CD1c-positive myeloid dendritic cell (primary cell): Measurements from ENCODE around the gene ANXA7.

Experiments
- DNase-seq: peaks from one replicate; pipeline ENCODE4 v3.0.0-alpha.2; 2016; ENCODE audit errors: extremely low spot score

The ANXA7 gene

DNA sequence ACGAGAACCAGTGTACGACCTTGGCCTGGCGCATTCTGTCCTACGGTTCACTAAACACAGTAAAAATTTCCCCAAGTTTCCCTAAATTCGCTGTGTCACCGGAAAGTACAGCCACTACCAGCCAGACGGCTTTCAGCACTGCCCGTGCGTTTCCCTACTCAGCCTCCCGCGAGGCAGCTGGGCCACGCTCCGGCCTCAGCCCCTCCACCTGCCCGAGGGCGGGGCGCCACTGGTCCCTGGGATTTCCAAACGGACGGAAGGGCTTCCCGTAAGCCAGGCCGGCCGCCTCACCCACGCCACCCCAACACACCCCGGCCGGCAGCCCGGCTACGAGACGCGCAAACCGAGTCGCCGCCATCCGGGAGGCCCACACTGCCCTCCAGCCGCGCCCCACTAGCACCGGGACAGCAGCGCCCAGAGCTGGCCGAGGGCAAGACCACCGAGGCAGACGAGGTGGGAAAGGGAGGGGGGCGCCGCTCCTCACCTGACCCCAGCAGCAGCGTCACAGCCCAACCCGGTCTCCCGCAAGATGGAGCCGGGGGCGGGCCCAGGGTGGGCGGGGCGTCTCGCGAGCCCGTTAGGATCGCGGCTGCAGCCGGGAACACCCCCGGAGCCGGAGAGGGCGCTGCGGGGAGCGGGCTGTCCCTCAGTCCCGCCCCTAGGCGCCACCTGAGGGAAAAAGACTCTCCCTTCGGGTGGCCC lies at the start of gene ANXA7:
Gene ANXA7, minus strand, starts transcription at position 531 of the 702 bp plus-strand sequence. CDS start 13,202 bp downstream, outside the sequence.
- peak; percentile 96 for DNase-seq

- DNase-seq = no peak
These were observed 47.0 kb upstream of the ANXA7 start for GRCh38 chr10:73460897-73461296.

DNA sequence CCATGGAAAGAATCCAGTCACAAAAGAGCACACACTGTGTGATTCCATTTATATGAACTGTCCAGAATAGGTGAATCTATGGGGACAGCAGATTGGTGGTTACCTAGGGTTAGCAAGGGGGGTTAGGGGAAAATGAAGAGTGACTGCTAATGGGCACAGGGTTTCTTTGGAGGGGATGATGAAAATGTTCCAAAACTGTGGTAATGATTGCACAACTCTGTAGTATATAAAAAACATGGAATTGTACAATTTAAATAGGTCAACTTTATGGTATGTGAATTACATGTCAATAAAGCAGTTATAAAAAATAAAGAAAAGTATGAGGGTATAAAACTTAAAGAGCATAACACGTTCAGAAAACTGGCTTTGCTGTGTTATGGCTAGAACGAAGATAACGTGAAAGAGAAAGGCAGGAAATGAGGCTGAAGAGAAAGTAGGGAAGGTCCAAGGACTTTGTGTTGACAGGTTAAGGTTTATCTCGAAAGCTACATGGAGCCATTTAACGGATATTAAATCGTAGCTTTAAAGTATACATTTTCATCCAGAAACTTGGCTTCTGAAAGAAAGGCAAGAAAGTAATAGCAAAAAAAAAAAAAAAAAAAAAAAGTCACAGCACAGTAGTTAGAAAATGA lies 45.9 kb upstream of the ANXA7 start:
- no peak for DNase-seq

GRCh38 chr10:73456187-73456890 lies 42.5 kb upstream of the ANXA7 start:
- no peak for DNase-seq

DNA sequence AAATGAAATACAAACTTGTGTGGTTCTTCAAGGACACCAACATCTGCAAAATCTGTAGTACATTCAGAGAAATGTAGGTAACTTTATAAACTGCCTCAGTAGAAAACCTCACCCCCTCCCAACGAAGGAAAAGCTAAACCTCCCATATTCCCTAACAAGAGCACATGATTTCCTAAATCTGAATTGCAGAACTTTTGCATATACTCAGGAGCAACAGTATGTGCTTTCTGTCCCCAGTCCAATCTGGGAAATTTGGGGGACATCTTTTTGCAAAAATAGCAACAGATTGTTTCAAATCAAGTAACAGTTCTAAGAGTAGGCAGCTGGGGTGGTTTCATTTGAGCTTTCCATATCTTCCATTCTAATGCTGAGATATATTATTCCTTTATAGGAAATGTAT lies 35.3 kb upstream of the ANXA7 start:
- DNase-seq = no peak

GRCh38 chr10:73448384-73448783 lies 34.5 kb upstream of the ANXA7 start:
- DNase-seq = no peak

- DNase-seq = no peak
These were observed 33.1 kb upstream of the ANXA7 start for GRCh38 chr10:73446926-73447325.

- DNase-seq = no peak
These were observed 30.6 kb upstream of the ANXA7 start for GRCh38 chr10:73444457-73444856.

DNA sequence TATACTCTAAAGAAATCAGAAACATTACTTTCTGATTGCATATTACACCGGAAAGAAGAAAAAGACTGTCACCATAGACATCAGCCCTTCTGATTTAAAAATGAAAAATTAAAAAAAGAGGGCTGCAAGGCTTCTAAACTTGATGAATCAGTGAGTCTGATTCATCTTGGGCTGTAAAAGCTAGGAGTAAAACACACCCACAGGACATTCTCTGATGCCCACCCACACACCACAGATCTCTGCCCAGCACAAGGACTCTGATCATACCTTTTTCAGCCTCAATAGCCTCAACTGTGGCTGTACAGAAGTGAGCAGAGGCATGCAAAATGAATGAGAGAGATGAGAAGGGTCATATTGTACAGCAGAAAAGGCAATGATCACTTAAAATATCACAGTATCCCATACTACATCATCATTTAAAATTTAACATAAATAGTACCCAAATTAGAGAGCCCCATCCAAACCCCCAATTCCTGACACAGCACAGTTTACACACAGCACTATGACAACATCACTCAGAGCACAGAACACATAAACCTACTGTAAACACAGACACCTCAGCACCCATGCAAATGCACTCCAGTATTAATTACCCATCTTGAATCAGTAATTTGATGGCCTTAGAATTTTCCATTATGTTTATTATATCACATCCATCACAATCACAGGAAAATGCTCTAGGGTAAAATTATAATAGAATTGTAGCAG lies 25.9 kb upstream of the ANXA7 start:
- no peak for DNase-seq

DNA sequence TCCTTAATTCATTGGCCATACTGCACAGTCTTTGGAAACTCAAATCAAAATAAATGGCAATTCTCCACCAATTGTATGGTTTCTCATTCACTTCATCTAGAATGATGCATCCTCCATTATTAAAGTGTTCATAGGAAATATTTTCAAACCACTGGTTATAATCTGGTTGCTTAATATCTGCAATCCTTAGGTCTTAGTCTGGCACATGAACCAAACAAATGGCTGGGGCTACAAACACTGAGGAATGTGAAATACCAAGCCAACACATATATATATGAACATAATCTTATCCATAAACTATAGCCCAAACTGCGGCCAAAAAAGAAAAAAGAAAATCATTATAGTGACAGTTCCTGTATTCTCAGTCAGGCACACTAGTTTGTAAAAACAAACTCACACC lies 25.2 kb upstream of the ANXA7 start:
- DNase-seq = no peak

- no peak for DNase-seq
These were observed 19.6 kb upstream of the ANXA7 start, which contains the start of gene MSS51 for GRCh38 chr10:73433538-73433867. MSS51 (minus strand) TSS chr10:73433561; CDS start chr10:73428284, 5,277 bp downstream.

- no peak for DNase-seq
These were observed 19.0 kb upstream of the ANXA7 start for GRCh38 chr10:73432646-73433537.

GRCh38 chr10:73426318-73426717 lies 12.5 kb upstream of the ANXA7 start:
- no peak for DNase-seq

GRCh38 chr10:73424478-73424877 lies 10.6 kb upstream of the ANXA7 start:
- no peak for DNase-seq

GRCh38 chr10:73423309-73423708 lies 9.5 kb upstream of the ANXA7 start:
- no peak for DNase-seq

DNA sequence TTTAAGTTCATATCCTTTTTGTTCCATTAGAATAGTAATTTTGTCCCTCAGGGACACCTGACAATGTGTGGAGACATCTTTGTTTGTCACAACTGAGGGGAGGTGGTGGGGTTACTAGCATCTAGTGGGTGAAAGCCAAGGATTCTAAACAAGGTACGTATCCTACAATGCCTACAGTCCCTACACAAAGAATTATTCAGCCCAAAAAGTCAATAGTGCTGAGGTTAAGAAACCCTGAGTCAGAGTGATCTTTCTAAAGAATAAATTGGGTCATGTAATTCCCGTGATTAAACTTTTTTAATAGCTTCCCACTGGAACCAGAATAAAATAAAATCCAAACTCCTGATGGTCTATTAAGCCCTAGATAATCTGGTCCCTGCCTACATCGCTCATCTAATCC lies 2.7 kb upstream of the ANXA7 start:
- DNase-seq = no peak

DNA sequence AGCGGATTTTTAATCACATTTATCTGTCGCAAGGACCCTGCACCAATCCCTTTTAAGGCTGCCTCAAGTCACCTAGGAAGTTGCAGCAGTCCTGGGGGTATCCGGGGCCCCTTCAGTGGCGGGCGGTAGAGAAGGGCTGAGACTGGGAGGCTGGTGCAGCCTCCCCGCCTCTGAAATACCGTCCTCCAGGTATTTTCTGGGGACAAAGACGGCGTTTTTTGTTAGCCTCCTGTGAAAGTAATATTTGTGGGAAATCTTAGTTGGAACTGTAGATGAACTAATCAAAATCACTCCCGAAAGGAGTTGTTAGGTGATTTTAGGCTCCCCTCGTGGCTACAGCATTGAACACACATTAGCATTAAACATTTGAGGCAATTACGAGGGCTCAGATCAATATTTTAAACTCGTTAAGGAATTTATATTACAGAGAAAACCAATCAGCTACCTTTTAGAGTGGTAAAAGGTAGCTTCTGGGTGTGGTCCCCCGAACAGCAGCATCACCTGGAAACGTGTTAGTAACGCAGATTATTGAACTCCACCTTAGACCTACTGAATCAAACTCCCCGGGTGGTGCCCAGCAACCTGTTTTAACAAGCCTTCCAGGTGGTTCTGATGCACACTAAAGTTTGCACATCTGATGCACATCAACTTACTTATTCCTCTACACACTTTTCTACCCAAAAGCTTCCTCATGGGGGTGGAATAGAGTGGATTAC lies 530 bp upstream of the ANXA7 start:
- DNase-seq = peak; percentile 7

GRCh38 chr10:73413108-73413527 lies 740 bp downstream of the ANXA7 start:
- no peak for DNase-seq

GRCh38 chr10:73410897-73411296 lies 3.0 kb downstream of the ANXA7 start:
- DNase-seq = no peak

DNA sequence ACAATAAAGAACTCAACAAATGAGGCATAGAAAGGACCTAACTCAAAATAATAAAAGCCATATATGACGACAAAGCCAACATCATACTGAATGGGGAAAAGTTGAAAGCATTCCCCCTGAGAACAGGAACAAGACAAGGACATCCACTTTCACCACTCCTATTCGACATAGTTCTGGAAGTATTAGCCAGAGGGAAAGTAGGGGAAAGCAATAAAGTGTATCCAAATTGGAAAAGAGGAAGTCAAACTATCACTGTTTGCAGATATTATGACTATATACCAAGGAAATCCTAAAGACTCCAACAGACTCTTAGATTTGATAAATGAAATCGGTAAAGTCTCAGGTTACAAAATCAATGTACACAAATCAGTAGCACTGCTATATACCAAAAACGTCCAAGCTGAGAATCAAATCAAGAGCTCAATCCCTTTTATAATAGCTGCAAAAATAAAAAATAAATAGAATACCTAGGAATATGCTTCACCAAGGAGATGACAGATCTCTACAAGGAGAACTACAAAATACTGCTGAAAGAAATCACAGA lies 4.8 kb downstream of the ANXA7 start:
- DNase-seq = peak; percentile 15
